OCI-LY3 (cell line): ENCODE measurements around the gene PLB1.

Experiments used
- EZH2phosphoT487 ChIP-seq: fragments of 200-600 bp; shearing (Covaris generic); IDR thresholded peaks from 2 replicates; pipeline ENCODE4 v1.6.1; 2018; ENCODE audit warnings: antibody characterized with exemption, mixed run types, low read depth
- TF ChIP-seq, protein P1 (sequence below): fragments of 200-600, 300-600 bp; sonication (generic); IDR thresholded peaks from 2 replicates; pipeline ENCODE4 v1.5.1; 2014; ENCODE audit warnings: antibody characterized with exemption, low read length, low read depth

DNA sequence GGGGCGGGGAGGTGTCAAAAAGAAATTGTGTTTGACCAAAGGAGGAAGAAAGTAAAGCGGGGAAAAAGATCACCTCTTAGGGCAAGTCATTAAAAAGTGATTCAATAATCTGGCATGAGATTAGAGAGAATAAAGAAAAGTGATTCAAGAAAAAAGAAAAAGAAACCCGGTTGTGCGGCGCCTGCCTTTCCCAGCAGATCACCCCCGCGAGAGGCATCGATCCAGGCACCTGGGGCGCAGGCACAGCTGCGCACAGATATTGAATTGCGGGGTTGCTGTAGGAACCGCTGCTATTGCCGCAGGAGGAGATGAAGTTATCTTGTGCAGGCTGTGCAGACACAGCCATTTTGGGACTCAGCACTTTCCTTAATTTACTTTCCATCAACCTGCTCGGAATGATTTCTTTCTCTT, 71.2 kb downstream of the PLB1 start:
- TF ChIP-seq, protein P1, sequence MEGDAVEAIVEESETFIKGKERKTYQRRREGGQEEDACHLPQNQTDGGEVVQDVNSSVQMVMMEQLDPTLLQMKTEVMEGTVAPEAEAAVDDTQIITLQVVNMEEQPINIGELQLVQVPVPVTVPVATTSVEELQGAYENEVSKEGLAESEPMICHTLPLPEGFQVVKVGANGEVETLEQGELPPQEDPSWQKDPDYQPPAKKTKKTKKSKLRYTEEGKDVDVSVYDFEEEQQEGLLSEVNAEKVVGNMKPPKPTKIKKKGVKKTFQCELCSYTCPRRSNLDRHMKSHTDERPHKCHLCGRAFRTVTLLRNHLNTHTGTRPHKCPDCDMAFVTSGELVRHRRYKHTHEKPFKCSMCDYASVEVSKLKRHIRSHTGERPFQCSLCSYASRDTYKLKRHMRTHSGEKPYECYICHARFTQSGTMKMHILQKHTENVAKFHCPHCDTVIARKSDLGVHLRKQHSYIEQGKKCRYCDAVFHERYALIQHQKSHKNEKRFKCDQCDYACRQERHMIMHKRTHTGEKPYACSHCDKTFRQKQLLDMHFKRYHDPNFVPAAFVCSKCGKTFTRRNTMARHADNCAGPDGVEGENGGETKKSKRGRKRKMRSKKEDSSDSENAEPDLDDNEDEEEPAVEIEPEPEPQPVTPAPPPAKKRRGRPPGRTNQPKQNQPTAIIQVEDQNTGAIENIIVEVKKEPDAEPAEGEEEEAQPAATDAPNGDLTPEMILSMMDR, result no peak
- no peak for TF ChIP-seq EZH2phosphoT487
